Skeletal muscle tissue (tissue), 4 donors: ENCODE data around the gene PLGRKT. TPM values are rescaled to one million over a fixed set of nuclear protein-coding genes. Genes with fewer than 3 reads are reported as not detected.
"Not testable (repeated sequence)": the region's sequence is repeated elsewhere in the genome, so short reads cannot be mapped to it uniquely, and the experiment has no call there.

Experiments
- H3K27ac ChIP-seq: one replicate; pipeline ENCODE4 v1.7.0; 2013; ENCODE audit warnings: mild to moderate bottlenecking, low read depth, low read length, inconsistent platforms
- H3K27me3 ChIP-seq, 3 donors: one replicate each; pipeline ENCODE4 v1.7.0; 2013; ENCODE audit warnings: low read length in 3 of 3; ENCODE audit not compliant: control insufficient read depth in 3 of 3, insufficient read depth in 3 of 3
- H3K36me3 ChIP-seq, 3 donors: one replicate each; pipeline ENCODE4 v1.7.0; 2013; ENCODE audit warnings: low read length in 3 of 3; ENCODE audit not compliant: control insufficient read depth in 3 of 3, insufficient read depth in 3 of 3
- H3K4me1 ChIP-seq, 3 donors: one replicate each; pipeline ENCODE4 v1.7.0; 2013; ENCODE audit warnings: low read length in 3 of 3, mild to moderate bottlenecking in 3 of 3; ENCODE audit not compliant: control insufficient read depth in 3 of 3, insufficient read depth in 3 of 3
- H3K4me3 ChIP-seq, 3 donors: one replicate each; pipeline ENCODE4 v1.7.0; 2013; ENCODE audit warnings: low read length in 3 of 3
- H3K9ac ChIP-seq, 3 donors: one replicate each; pipeline ENCODE4 v1.7.0; 2013; ENCODE audit warnings: low read length in 3 of 3, mild to moderate bottlenecking in 3 of 3, moderate library complexity in 2 of 3, low read depth in 1 of 3
- H3K9me3 ChIP-seq, 3 donors: one replicate each; pipeline ENCODE4 v1.7.0; 2013; ENCODE audit warnings: low read length in 3 of 3; ENCODE audit not compliant: control insufficient read depth in 3 of 3
- total RNA-seq: library from RNA; depleted of rRNA; stranded (reverse); fragments of >200 nt; gene quantifications from one replicate; pipeline ENCODE4 v1.2.3, GENCODE V29; 2014
- donor health status: Osteomylitis.

Gene PLGRKT
- total RNA-seq, 1 donor from 2014 or later = 15.1 TPM

GRCh38 chr9:5445886-5446285, 8.2 kb upstream of the PLGRKT start:
- Histone ChIP-seq H3K4me1 (peaks cover 4 to 10% (median 5%) of the 10 kb centered on the region in 3 donors), H3K9ac (no peak overlapping the region), H3K36me3 (no peaks in the 10 kb centered on the region), H3K9me3 (no peaks in the 10 kb centered on the region), H3K27ac (no peak overlapping the region), H3K4me3 (no peak overlapping the region), H3K27me3 (no peaks in the 10 kb centered on the region)

GRCh38 chr9:5445096-5445495, 7.4 kb upstream of the PLGRKT start:
- not testable (repeated sequence) for H3K27me3 ChIP-seq, H3K9me3 ChIP-seq, H3K4me3 ChIP-seq, H3K36me3 ChIP-seq, H3K27ac ChIP-seq, H3K9ac ChIP-seq, H3K4me1 ChIP-seq

- Histone ChIP-seq H3K9me3 (no peaks in the 10 kb centered on the region), H3K27me3 (no peaks in the 10 kb centered on the region), H3K36me3 (no peaks in the 10 kb centered on the region), H3K4me1 (peaks cover under 1 to 5% (median 3%) of the 10 kb centered on the region in 3 donors), H3K27ac (no peak overlapping the region), H3K4me3 (no peak overlapping the region), H3K9ac (no peak overlapping the region)
Measured at GRCh38 chr9:5443850-5444249, 6.1 kb upstream of the PLGRKT start.

GRCh38 chr9:5442400-5443011, 4.8 kb upstream of the PLGRKT start:
- no peak overlapping the region for H3K4me3 ChIP-seq
- H3K4me1 ChIP-seq = peaks cover 10 to 15% (median 11%) of the 10 kb centered on the region in 3 donors
- no peak overlapping the region for H3K9ac ChIP-seq
- H3K36me3 ChIP-seq = no peaks in the 10 kb centered on the region
- H3K27me3 ChIP-seq = no peaks in the 10 kb centered on the region
- no peak overlapping the region for H3K27ac ChIP-seq
- H3K9me3 ChIP-seq = no peaks in the 10 kb centered on the region

GRCh38 chr9:5441043-5441442, 3.3 kb upstream of the PLGRKT start:
- H3K36me3 ChIP-seq = peaks cover 0 to under 1% (median under 1%) of the 10 kb centered on the region in 3 donors
- no peak overlapping the region for H3K9ac ChIP-seq
- no peak overlapping the region for H3K4me3 ChIP-seq
- peaks cover 18 to 30% (median 22%) of the 10 kb centered on the region in 3 donors for H3K4me1 ChIP-seq
- no peaks in the 10 kb centered on the region for H3K9me3 ChIP-seq
- H3K27ac ChIP-seq = no peak overlapping the region
- H3K27me3 ChIP-seq = no peaks in the 10 kb centered on the region

GRCh38 chr9:5440426-5440825, 2.7 kb upstream of the PLGRKT start:
- Histone ChIP-seq H3K4me1 (peaks cover 18 to 33% (median 26%) of the 10 kb centered on the region in 3 donors), H3K9me3 (no peaks in the 10 kb centered on the region), H3K4me3 (no peak overlapping the region), H3K9ac (no peak overlapping the region), H3K36me3 (peaks cover under 1 to 7% (median 6%) of the 10 kb centered on the region in 3 donors), H3K27ac (no peak overlapping the region), H3K27me3 (no peaks in the 10 kb centered on the region)

GRCh38 chr9:5438301-5439162, 807 bp upstream of the PLGRKT start:
- peaks cover 4 to 8% (median 8%) of the 10 kb centered on the region in 3 donors for H3K36me3 ChIP-seq
- H3K9me3 ChIP-seq = no peaks in the 10 kb centered on the region
- H3K27me3 ChIP-seq = no peaks in the 10 kb centered on the region
- peak overlapping the region; percentile 79 to 93 (median 88) for H3K4me3 ChIP-seq
- peaks cover 18 to 33% (median 26%) of the 10 kb centered on the region in 3 donors for H3K4me1 ChIP-seq
- peak overlapping the region; percentile 94 to 97 (median 96) for H3K9ac ChIP-seq
- H3K27ac ChIP-seq = peak overlapping the region; percentile 91

GRCh38 chr9:5436441-5436840, 1.3 kb downstream of the PLGRKT start:
- Histone ChIP-seq H3K9ac (peak overlapping the region; percentile 94 to 97 (median 96)), H3K9me3 (no peaks in the 10 kb centered on the region), H3K27ac (no peak overlapping the region), H3K36me3 (peaks cover 4 to 13% (median 8%) of the 10 kb centered on the region in 3 donors), H3K4me3 (peak overlapping the region in 1 of 3 donors; percentile 99), H3K27me3 (no peaks in the 10 kb centered on the region), H3K4me1 (peaks cover 18 to 31% (median 26%) of the 10 kb centered on the region in 3 donors)

GRCh38 chr9:5435912-5436311, 1.8 kb downstream of the PLGRKT start:
- peak overlapping the region in 1 of 3 donors; percentile 50 for H3K9ac ChIP-seq
- peaks cover 18 to 31% (median 26%) of the 10 kb centered on the region in 3 donors for H3K4me1 ChIP-seq
- H3K27ac ChIP-seq = no peak overlapping the region
- no peak overlapping the region for H3K4me3 ChIP-seq
- H3K9me3 ChIP-seq = no peaks in the 10 kb centered on the region
- H3K27me3 ChIP-seq = no peaks in the 10 kb centered on the region
- H3K36me3 ChIP-seq = peaks cover 4 to 13% (median 8%) of the 10 kb centered on the region in 3 donors
